NB4 (cell line): Measurements from ENCODE around the gene LGALS3.

Experiments used
- CTCF ChIP-seq: IDR thresholded peaks from one replicate; pipeline ENCODE4 v1.5.1; 2012; ENCODE audit warnings: low read depth, low read length
- MAX ChIP-seq: IDR thresholded peaks from 2 replicates; pipeline ENCODE4 v1.6.1; 2011; ENCODE audit warnings: low read depth, low read length
- MYC ChIP-seq: IDR thresholded peaks from 2 replicates; pipeline ENCODE4 v1.6.1; 2011; ENCODE audit warnings: low read depth, low read length
- POLR2A ChIP-seq: IDR thresholded peaks from 2 replicates; pipeline ENCODE4 v1.6.1; 2011; ENCODE audit warnings: mild to moderate bottlenecking; ENCODE audit not compliant: insufficient read length; ENCODE audit errors: extremely low read depth

GRCh38 chr14:55158412-55158811, 29.4 kb downstream of the LGALS3 start:
- TF ChIP-seq CTCF (no peak), POLR2A (no peak), MAX (no peak), MYC (no peak)
